ENCODE data around the gene TMEM132E.

- TF ChIP-seq CTCF (IDR thresholded peaks at IDR 0.05) (no peak), POLR2A (IDR thresholded peaks at IDR 0.05) (no peak), EP300 (IDR thresholded peaks at IDR 0.05) (no peak)
Measured at GRCh38 chr17:34638526-34639260, 59.3 kb downstream of the TMEM132E start.
